NCI-H2029 (cell line): ENCODE data around the gene BRPF1.

ENCODE experiments used
- DNase-seq: peaks from one replicate; lab custom pipeline; 2025; lab: John Stamatoyannopoulos, UW

The BRPF1 gene, protein sequence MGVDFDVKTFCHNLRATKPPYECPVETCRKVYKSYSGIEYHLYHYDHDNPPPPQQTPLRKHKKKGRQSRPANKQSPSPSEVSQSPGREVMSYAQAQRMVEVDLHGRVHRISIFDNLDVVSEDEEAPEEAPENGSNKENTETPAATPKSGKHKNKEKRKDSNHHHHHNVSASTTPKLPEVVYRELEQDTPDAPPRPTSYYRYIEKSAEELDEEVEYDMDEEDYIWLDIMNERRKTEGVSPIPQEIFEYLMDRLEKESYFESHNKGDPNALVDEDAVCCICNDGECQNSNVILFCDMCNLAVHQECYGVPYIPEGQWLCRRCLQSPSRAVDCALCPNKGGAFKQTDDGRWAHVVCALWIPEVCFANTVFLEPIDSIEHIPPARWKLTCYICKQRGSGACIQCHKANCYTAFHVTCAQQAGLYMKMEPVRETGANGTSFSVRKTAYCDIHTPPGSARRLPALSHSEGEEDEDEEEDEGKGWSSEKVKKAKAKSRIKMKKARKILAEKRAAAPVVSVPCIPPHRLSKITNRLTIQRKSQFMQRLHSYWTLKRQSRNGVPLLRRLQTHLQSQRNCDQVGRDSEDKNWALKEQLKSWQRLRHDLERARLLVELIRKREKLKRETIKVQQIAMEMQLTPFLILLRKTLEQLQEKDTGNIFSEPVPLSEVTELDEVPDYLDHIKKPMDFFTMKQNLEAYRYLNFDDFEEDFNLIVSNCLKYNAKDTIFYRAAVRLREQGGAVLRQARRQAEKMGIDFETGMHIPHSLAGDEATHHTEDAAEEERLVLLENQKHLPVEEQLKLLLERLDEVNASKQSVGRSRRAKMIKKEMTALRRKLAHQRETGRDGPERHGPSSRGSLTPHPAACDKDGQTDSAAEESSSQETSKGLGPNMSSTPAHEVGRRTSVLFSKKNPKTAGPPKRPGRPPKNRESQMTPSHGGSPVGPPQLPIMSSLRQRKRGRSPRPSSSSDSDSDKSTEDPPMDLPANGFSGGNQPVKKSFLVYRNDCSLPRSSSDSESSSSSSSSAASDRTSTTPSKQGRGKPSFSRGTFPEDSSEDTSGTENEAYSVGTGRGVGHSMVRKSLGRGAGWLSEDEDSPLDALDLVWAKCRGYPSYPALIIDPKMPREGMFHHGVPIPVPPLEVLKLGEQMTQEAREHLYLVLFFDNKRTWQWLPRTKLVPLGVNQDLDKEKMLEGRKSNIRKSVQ (N-terminal part only)

GRCh38 chr3:9731206-9732079, at the start of gene BRPF1:
BRPF1 (plus strand) TSS chr3:9731735; CDS start chr3:9734141, 2,406 bp downstream.
- DNase-seq: peak; percentile 99

GRCh38 chr3:9682096-9682495, 49.4 kb upstream of the BRPF1 start:
- DNase-seq: no peak

GRCh38 chr3:9683426-9683825, 48.1 kb upstream of the BRPF1 start:
- DNase-seq: no peak

DNA sequence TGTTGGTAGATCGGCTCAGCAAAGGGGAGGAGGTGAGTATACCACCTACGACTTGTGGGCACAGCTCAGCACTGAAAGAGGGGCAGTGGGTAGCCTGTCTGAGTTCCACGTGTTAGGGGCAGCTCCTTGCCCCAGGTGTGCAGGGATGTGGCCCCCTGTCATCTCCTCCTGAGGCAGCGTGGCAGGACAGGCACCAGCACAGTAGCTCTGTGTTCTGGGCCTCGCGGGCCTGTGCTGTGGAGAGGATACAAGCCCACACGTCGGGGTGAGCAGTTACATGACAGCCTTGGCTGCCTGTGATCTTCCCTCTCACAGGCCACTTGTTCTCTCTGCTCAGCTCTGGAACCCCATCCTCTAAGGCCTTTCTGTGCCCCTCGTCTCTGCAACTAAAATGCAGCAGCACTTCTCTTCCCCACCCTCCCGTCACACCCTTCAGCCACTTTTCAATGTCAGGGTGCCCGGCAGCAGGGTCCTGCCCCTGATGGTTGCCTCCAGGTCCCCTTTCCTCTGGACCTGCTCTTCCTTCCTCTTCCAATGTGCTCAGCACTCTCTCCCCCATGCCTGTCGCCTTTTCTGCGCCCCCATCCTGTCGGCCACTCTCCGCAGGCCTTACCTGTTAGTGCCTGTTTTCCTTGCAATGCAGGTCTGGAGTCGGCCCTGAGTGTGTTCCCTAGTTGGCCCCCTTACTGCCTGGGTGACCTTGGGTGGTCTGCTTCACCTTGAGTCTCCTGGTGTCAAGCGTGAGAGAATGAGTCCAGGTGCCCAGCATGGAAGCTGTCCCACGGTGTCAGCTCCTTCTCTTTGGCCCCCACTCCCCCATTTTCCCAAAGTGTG, 46.1 kb upstream of the BRPF1 start:
- no peak for DNase-seq

GRCh38 chr3:9686050-9686550, 45.4 kb upstream of the BRPF1 start:
- no peak for DNase-seq

DNA sequence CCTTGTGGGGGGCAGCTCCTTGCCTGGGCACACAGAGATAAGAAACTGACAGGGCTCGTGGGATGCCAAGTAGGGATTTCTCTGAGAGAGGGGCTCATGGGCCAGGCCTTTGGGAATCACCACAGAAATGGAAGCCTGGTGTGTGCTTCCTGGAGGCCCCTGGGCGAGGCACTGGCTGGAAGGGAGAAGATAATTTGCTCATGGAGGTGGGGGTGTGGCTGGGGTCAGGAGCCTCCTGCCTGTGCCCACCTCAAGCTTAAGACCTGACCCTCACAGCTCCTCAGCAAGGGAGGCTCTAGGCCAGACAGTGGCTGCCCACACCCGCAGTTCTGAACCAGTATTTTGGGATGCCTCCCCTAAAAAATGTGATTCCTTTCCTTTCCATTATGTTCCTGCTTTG, 44.8 kb upstream of the BRPF1 start:
- DNase-seq: no peak

GRCh38 chr3:9687514-9687913, 44.0 kb upstream of the BRPF1 start:
- DNase-seq: no peak

GRCh38 chr3:9688961-9689360, 42.6 kb upstream of the BRPF1 start:
- no peak for DNase-seq

GRCh38 chr3:9689757-9690156, 41.8 kb upstream of the BRPF1 start:
- no peak for DNase-seq

- no peak for DNase-seq
These were observed 40.8 kb upstream of the BRPF1 start for GRCh38 chr3:9690451-9691450.

GRCh38 chr3:9691636-9692035, 39.9 kb upstream of the BRPF1 start:
- no peak for DNase-seq

GRCh38 chr3:9692416-9692815, 39.1 kb upstream of the BRPF1 start:
- no peak for DNase-seq

DNA sequence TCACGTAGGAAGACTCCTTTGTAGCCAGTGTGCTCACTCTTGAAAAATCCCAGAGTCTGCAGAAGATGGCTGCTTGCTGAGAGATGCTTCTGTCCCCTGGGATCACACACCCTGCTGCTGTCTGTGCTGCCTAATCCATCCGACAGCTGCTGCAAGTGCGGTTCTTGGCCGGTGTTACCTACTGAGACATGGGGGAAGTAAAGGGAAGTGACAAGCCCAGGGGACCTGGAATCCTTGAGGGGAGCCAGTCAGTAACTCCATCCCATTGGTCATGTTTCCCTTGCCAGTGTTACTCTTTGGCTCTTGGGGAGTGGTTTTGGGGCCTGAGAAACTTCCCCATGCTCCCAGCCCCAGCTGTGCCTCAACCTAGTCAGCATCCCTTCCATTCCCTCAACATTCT, 36.2 kb upstream of the BRPF1 start:
- no peak for DNase-seq

DNA sequence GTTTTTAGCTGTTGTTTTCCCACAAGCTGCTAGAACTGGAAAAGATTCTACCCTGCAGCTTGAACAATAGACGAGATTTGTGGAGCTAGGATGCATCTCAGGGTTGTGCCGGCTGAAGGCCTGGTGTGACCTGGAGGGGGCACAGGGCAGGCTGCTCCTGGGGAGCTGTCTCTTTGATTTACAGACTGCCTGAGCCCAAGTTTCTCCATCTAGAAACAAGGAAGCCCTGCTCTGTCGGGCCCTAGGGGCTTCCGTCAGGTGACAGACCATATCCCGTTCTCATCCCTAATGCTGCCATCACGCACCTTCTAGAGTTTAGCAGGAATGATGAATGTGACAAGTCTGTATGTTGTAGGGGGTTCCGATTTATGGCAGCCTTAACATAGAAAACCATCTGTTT, 35.8 kb upstream of the BRPF1 start:
- DNase-seq: no peak

DNA sequence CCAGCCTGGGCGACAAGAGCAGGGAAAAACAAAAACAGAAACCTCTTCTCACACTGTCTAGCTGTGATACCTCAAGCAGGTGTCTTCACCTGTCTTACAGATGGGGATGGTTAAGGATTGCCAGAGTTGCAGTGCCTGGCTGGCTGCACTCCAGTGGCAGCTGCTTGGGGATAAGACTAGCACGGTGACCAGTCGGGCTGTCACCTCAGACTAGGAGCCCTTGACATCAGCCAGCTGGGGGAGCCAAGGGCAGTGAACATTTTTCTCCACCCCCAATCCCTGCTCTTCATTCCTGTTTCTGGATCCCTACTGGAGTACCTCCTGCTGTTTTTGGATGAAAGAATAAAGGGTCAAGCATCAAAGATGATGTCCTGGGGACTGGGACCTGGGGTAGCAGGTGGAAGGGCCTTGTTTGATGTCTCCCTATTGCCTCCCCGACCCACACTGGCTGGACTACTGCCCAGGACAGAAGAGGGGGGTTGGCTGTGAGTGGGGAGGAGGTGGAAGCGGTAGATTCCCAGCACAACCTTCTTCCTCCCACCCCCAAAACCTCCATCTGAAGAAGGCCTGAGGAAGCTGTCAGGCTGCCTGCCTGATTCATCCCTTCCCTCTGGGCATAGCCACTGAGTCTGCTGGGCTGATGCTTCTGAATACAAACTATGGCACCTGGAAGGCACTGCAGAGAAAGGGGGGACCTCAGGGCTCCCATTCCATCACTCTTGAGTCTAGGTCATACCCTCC, 34.9 kb upstream of the BRPF1 start:
- DNase-seq: no peak

DNA sequence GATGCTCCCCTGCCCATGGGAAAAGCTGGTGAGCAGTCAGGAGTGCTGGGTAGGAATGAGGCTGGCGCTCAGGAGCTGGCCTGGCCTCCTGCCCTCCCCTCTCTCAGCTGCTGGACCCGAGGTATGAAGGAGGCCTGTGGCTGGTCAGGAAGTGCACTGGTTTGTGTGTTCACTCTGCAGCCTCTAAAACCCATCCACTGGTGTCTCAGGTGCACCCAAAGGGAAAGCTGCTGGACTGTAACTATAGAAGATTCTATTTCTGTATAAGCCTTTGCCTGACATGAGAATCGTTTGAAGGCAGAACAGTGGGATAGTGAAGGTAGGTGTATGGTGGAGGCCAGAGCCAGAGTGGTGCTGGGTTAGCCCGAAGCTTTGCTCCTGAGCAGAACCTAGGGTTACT, 33.6 kb upstream of the BRPF1 start:
- no peak for DNase-seq

DNA sequence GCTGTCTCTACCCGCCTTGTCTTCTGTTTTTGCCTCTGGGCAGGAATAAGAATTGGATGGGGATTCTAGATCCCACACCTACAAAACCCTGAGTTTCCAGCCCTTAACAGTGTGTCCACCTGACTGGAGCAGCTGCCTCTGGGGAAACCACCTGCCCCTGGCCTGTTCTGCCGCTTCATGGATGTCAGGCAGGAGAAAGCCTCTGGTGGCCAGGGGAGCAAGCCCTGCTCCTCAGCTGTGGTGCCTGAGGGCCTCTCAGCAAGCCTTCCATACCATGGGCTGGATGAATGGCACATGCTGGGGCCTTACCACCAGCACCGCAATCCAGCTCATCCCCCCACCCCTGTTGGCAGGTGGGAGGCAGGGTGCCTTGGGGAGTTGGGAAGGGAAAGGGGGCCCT, 33.2 kb upstream of the BRPF1 start:
- no peak for DNase-seq

DNA sequence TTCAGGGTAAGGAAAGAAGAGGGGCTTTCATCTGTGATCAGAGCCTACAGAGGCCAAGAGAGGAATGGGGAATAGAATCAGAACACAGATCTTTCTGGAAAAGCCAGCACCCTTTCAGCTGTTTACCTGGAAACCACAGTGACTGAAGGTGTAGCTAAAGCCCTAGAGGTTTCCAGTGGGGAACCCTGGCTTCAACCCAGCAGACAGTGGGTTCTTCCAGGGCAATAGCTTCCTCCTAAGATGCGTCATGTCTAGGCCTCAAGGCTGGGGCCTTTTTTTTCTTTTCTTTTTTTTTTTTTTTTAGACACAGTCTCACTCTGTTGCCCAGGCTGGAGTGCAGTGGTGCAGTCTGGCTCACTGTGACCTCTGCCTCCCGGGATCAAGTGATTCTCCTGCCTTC, 31.0 kb upstream of the BRPF1 start:
- DNase-seq: no peak
